ENCODE results near the gene RTN4.

DNA sequence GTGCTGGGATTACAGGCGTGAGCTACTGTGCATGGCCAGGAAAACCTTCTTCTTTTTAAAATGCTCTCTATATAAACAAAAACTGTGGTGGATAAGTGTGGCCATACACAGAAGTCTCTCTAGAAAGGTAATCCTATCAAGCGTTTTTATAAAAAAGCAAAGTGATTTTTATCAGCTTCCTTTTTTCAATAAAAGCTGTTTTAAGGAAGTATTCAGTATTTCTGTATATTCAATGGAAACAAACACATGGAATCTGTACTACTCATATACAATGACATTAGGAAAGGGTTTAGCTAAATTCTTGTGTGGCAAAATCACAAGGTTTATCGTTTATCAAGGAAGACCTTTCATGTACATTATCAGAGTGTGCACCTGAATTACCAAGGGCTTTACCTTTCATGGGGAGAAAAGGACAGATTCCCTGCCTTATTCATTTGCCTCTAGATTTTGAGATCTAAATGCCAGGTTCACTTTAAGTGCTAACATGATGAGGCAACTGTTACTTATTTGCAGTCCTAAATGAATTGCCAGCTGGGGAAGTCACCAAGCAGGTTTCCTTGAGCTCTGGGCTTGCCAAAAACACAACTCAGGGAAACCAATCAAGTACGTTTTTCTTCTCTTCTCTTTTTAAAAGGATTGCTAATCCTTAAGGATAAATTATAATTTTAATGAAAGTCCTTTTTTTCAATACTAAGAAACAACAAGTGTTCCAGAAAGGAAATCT is 70.8 kb downstream of the RTN4 start:
- no peak for TF ChIP-seq POLR2A (IDR thresholded peaks at IDR 0.05)
- TF ChIP-seq, protein P1, sequence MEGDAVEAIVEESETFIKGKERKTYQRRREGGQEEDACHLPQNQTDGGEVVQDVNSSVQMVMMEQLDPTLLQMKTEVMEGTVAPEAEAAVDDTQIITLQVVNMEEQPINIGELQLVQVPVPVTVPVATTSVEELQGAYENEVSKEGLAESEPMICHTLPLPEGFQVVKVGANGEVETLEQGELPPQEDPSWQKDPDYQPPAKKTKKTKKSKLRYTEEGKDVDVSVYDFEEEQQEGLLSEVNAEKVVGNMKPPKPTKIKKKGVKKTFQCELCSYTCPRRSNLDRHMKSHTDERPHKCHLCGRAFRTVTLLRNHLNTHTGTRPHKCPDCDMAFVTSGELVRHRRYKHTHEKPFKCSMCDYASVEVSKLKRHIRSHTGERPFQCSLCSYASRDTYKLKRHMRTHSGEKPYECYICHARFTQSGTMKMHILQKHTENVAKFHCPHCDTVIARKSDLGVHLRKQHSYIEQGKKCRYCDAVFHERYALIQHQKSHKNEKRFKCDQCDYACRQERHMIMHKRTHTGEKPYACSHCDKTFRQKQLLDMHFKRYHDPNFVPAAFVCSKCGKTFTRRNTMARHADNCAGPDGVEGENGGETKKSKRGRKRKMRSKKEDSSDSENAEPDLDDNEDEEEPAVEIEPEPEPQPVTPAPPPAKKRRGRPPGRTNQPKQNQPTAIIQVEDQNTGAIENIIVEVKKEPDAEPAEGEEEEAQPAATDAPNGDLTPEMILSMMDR (IDR thresholded peaks at IDR 0.05) = no peak

Data from heart left ventricle (tissue), 13 donors.